ENCODE measurements around the gene BTAF1. TPM values are rescaled to one million over a fixed set of nuclear protein-coding genes. Genes with fewer than 3 reads are reported as not detected.

The BTAF1 gene
- total RNA-seq, 1 donor from 2014 or later = 74.7 TPM

- no peak for TF ChIP-seq CTCF (IDR thresholded peaks at IDR 0.05)
- Mint-ChIP-seq H3K36me3 (ENCODE audit: low read depth) (peaks cover 11% of the 10 kb centered on the region), H3K27ac (no peak overlapping the region), H3K4me1 (no peaks in the 10 kb centered on the region), H3K27me3 (no peaks in the 10 kb centered on the region), H3K4me3 (no peak overlapping the region), H3K9me3 (no peaks in the 10 kb centered on the region)
- DNase-seq (no peak), ATAC-seq (ENCODE audit: low read depth) (no peak)
- ChIA-PET CTCF (no interaction called here), POLR2A (no interaction called here)
- intact Hi-C loops (cut with micrococcal nuclease) = no loop called here
Measured at GRCh38 chr10:92038949-92039348, 115.4 kb downstream of the BTAF1 start.

- DNase-seq (no peak), ATAC-seq (ENCODE audit: low read depth) (no peak)
- H3K4me1 Mint-ChIP-seq = no peaks in the 10 kb centered on the region
- H3K9me3 Mint-ChIP-seq = no peaks in the 10 kb centered on the region
- H3K27me3 Mint-ChIP-seq = no peaks in the 10 kb centered on the region
- intact Hi-C loops (cut with micrococcal nuclease) = no loop called here
- ChIA-PET POLR2A (no interaction called here), CTCF (no interaction called here)
- H3K4me3 Mint-ChIP-seq = no peak overlapping the region
- no peaks in the 10 kb centered on the region for H3K36me3 Mint-ChIP-seq (ENCODE audit: low read depth)
- no peak for TF ChIP-seq CTCF (IDR thresholded peaks at IDR 0.05)
- H3K27ac Mint-ChIP-seq = no peak overlapping the region
Measured at GRCh38 chr10:92042541-92042940, 119.0 kb downstream of the BTAF1 start.

GRCh38 chr10:92045641-92046106 is 122.1 kb downstream of the BTAF1 start:
- no peak for TF ChIP-seq CTCF (IDR thresholded peaks at IDR 0.05)
- H3K9me3 Mint-ChIP-seq = no peaks in the 10 kb centered on the region
- ATAC-seq (ENCODE audit: low read depth) (no peak), DNase-seq (no peak)
- no peaks in the 10 kb centered on the region for H3K27me3 Mint-ChIP-seq
- H3K4me3 Mint-ChIP-seq = no peak overlapping the region
- ChIA-PET POLR2A (no interaction called here), CTCF (no interaction called here)
- no peak overlapping the region for H3K27ac Mint-ChIP-seq
- H3K36me3 Mint-ChIP-seq (ENCODE audit: low read depth) = no peaks in the 10 kb centered on the region
- H3K4me1 Mint-ChIP-seq = peaks cover 11% of the 10 kb centered on the region
- intact Hi-C loops (cut with micrococcal nuclease) = no loop called here

GRCh38 chr10:92047215-92047614 is 123.6 kb downstream of the BTAF1 start:
- no peak for ATAC-seq (ENCODE audit: low read depth)
- no peak for TF ChIP-seq CTCF (IDR thresholded peaks at IDR 0.05)
- POLR2A ChIA-PET = interaction anchor here (0.5 kb wide), 1 partner anchor 44 kb away, joined by 7 read pairs; no protein-coding TSS in a partner anchor

GRCh38 chr10:92052088-92052487 is 128.5 kb downstream of the BTAF1 start:
- Mint-ChIP-seq H3K27me3 (no peaks in the 10 kb centered on the region), H3K36me3 (ENCODE audit: low read depth) (peaks cover 25% of the 10 kb centered on the region), H3K27ac (no peak overlapping the region), H3K4me3 (no peak overlapping the region), H3K9me3 (no peaks in the 10 kb centered on the region), H3K4me1 (peaks cover 11% of the 10 kb centered on the region)
- ATAC-seq (ENCODE audit: low read depth) (no peak), DNase-seq (no peak)
- intact Hi-C loops (cut with micrococcal nuclease) = no loop called here
- ChIA-PET POLR2A (no interaction called here), CTCF (no interaction called here)
- TF ChIP-seq CTCF (IDR thresholded peaks at IDR 0.05) = no peak

More at GRCh38 chr10:92047215-92047614, 123.6 kb downstream of the BTAF1 start:
- CTCF ChIA-PET = interaction anchor here (0.6 kb wide), 1 partner anchor 531 kb away, joined by 5 read pairs; no protein-coding TSS in a partner anchor
- Mint-ChIP-seq H3K27me3 (no peaks in the 10 kb centered on the region), H3K27ac (no peak overlapping the region), H3K4me3 (no peak overlapping the region), H3K4me1 (peaks cover 11% of the 10 kb centered on the region), H3K36me3 (ENCODE audit: low read depth) (peaks cover 8% of the 10 kb centered on the region), H3K9me3 (no peaks in the 10 kb centered on the region)
- intact Hi-C loops (cut with micrococcal nuclease) = no loop called here
- DNase-seq = no peak

All from activated B cell treated with CpG ODN at 0.5 μM for 24 hours (primary cell).